Measurements from ENCODE around the gene EDAR.

The EDAR gene

DNA sequence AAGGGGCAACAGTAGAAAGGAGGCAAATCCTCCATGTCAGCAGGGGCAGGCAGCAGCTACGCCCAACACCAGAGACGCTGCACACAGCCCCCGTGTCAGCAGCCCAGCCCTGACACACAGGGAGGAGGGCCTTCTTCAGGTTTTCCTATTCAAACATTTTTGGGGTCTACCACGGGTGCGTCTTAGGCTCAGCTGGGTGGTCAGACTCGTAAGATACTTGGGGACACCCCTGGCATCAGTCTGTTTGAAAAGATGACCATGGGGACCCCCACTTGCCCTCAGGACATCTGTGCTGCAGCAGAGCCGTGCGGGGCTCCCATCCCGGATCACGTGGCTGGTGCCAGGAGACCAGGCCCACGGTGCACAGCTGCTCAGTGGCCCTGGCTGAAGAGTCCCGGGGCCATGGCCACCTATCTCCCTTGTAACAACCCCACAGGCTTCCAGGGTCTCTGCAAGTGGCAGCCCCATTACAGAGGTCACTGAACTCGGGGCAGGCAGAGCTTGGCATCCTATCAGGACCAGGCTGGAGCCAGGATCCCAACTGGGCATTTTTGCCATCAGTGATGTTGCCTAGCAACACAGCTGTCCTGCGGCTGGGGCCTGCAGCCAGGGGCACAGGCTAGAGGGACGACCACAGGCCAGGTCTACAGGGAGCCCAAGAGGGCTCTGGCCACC lies 82.5 kb downstream of the EDAR start:
- CTCF ChIA-PET, result no interaction called here

DNA sequence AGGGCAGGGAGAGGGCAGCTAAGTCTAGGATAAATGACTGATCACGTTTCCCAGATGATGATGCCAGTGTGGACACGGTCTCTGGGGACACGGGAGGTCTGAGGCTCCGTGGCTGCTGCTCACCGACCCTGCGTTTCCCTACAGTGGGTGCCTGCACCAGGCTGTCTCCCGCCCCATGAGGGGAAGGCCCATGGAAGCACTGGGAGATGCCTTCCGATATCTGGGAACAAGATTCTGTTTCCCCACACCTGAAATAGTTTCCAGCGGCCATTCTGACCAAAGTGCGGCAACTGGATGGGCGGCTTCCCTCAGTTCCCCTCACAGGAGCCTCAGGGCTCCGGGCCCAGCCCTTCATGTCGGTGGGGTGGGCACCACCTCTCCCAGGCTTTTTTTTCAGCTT lies 83.1 kb downstream of the EDAR start:
- ChIA-PET POLR2A (no interaction called here), CTCF (no interaction called here)
- DNase-seq (ENCODE audit: extremely low spot score), result no peak
- TF ChIP-seq ELF4 (IDR thresholded peaks at IDR 0.05) (no peak), LEF1 (IDR thresholded peaks at IDR 0.05; ENCODE audit: borderline replicate concordance) (no peak), BHLHE40 (IDR thresholded peaks at IDR 0.05; ENCODE audit: borderline replicate concordance) (no peak)
- TF ChIP-seq, protein P1, sequence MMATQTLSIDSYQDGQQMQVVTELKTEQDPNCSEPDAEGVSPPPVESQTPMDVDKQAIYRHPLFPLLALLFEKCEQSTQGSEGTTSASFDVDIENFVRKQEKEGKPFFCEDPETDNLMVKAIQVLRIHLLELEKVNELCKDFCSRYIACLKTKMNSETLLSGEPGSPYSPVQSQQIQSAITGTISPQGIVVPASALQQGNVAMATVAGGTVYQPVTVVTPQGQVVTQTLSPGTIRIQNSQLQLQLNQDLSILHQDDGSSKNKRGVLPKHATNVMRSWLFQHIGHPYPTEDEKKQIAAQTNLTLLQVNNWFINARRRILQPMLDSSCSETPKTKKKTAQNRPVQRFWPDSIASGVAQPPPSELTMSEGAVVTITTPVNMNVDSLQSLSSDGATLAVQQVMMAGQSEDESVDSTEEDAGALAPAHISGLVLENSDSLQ (IDR thresholded peaks at IDR 0.05), result no peak

More for the DNA sequence above, 82.5 kb downstream of the EDAR start:
- DNase-seq (ENCODE audit: extremely low spot score), result no peak
- POLR2A ChIA-PET, result no interaction called here
- TF ChIP-seq L3MBTL2 (conservative IDR thresholded peaks at IDR 0.05) (no peak), ELF4 (IDR thresholded peaks at IDR 0.05) (no peak), LEF1 (IDR thresholded peaks at IDR 0.05; ENCODE audit: borderline replicate concordance) (no peak), FOXM1 (IDR thresholded peaks at IDR 0.05; ENCODE audit: borderline replicate concordance) (no peak), CTBP1 (IDR thresholded peaks at IDR 0.05; ENCODE audit: borderline replicate concordance) (no peak), SUZ12 (IDR thresholded peaks at IDR 0.05) (no peak), BHLHE40 (IDR thresholded peaks at IDR 0.05; ENCODE audit: borderline replicate concordance) (no peak), TARDBP (IDR thresholded peaks at IDR 0.05) (no peak), ARNT (IDR thresholded peaks at IDR 0.05) (no peak), HDGF (IDR thresholded peaks at IDR 0.05; ENCODE audit: borderline replicate concordance) (no peak), ZNF384 (IDR thresholded peaks at IDR 0.05) (no peak), NFRKB (IDR thresholded peaks at IDR 0.05) (no peak), FOXK2 (IDR thresholded peaks at IDR 0.05) (no peak), SP1 (IDR thresholded peaks at IDR 0.05) (no peak), FOXA1 (IDR thresholded peaks at IDR 0.05) (no peak)
- TF ChIP-seq, protein P1 (IDR thresholded peaks at IDR 0.05), result no peak

DNA sequence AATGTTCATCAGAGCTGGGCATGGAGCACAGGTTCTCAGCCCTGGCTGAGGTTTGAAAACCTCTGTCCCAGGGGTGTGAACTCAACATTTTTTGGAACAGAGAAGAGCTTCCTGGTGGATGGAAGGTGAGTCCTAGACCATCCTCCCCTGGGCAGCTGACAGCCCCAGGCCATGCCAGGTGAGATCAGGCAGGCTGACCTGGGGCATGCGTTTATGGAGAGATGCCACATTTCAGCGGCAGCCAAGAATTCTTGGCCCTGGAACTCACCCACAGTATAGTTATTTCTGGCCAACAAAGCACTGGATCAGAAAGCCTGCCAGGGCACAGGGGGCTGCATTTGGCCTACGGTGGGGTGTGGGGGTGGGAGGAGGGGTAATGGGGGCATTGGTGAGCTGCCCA lies 83.8 kb downstream of the EDAR start:
- DNase-seq (ENCODE audit: extremely low spot score), result no peak
- no peak for TF ChIP-seq ARNT (IDR thresholded peaks at IDR 0.05)
- CTCF ChIA-PET, result no interaction called here
- POLR2A ChIA-PET, result no interaction called here

DNA sequence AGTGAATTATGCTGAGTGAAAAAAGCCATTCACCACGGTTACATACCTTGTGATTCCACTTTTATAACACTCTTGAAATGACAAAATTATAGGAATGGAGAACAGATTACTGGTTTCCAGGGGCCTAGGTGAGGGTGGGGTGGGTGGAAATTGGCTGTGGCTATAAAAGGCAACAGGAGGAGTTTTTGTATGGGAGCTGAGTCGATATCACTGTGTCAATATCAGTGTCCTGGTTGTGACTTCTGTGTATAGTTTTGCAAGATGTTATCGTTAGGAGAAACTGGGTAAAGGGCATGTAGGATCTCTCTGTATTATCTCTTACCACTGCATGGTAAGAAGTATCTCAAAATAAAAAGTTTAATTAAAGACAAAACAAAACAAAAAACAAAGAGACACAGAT lies 84.3 kb downstream of the EDAR start:
- TF ChIP-seq NFRKB (IDR thresholded peaks at IDR 0.05), result no peak
- no peak for TF ChIP-seq ZNF384 (IDR thresholded peaks at IDR 0.05)
- no peak for TF ChIP-seq FOXK2 (IDR thresholded peaks at IDR 0.05)
- no peak for TF ChIP-seq SUZ12 (IDR thresholded peaks at IDR 0.05)
- no peak for TF ChIP-seq HDGF (IDR thresholded peaks at IDR 0.05; ENCODE audit: borderline replicate concordance)
- TF ChIP-seq ARNT (IDR thresholded peaks at IDR 0.05), result no peak
- no peak for TF ChIP-seq TARDBP (IDR thresholded peaks at IDR 0.05)
- no peak for TF ChIP-seq LEF1 (IDR thresholded peaks at IDR 0.05; ENCODE audit: borderline replicate concordance)
- TF ChIP-seq CTBP1 (IDR thresholded peaks at IDR 0.05; ENCODE audit: borderline replicate concordance), result no peak
- TF ChIP-seq ELF4 (IDR thresholded peaks at IDR 0.05), result no peak
- no peak for TF ChIP-seq SP1 (IDR thresholded peaks at IDR 0.05)
- TF ChIP-seq FOXA1 (IDR thresholded peaks at IDR 0.05), result no peak
- TF ChIP-seq BHLHE40 (IDR thresholded peaks at IDR 0.05; ENCODE audit: borderline replicate concordance), result no peak
- TF ChIP-seq FOXM1 (IDR thresholded peaks at IDR 0.05; ENCODE audit: borderline replicate concordance), result no peak
- TF ChIP-seq, protein P1 (IDR thresholded peaks at IDR 0.05), result no peak
- no peak for TF ChIP-seq L3MBTL2 (conservative IDR thresholded peaks at IDR 0.05)
- ChIA-PET CTCF (no interaction called here), POLR2A (no interaction called here)
- DNase-seq (ENCODE audit: extremely low spot score), result no peak

DNA sequence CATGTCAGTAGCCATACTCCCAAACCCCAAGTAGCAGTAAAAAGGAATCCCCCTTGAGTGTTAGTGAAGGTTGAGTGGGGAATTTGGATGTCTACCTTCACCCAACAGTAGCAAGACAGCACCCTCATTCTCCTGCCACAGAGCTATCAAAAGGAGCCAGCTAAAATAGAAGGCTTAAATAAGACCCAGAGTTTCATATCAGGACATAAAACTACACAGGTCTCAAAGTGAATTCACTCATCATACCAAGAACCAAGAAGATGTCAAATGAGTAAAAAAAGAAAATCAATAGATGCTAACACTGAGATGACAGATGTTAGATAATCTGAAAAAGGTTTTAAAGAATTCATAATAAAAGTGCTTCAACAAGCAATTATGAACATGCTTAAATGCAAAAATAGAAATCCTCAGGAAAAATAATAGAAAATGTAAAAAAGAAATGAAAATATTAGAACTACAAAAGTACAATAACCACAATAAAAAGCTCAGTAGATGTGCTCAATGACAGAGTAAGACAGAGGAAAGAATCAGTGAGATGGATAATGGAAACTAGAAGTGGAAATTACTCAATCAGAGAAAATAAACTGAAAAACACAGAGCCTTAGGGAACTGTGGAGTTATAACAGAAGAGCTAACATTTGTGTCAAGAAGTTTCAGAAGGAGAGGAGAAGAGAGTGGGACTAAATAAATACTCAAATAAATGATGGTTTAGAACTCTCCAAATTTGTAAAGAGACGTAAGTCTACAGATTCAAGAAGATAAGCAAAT lies 90.5 kb downstream of the EDAR start:
- TF ChIP-seq HDGF (IDR thresholded peaks at IDR 0.05; ENCODE audit: borderline replicate concordance) (no peak), L3MBTL2 (conservative IDR thresholded peaks at IDR 0.05) (no peak), SUZ12 (IDR thresholded peaks at IDR 0.05) (no peak), CTBP1 (IDR thresholded peaks at IDR 0.05; ENCODE audit: borderline replicate concordance) (no peak), SP1 (IDR thresholded peaks at IDR 0.05) (no peak), ARNT (IDR thresholded peaks at IDR 0.05) (no peak), TARDBP (IDR thresholded peaks at IDR 0.05) (no peak), FOXM1 (IDR thresholded peaks at IDR 0.05; ENCODE audit: borderline replicate concordance) (no peak), LEF1 (IDR thresholded peaks at IDR 0.05; ENCODE audit: borderline replicate concordance) (no peak), BHLHE40 (IDR thresholded peaks at IDR 0.05; ENCODE audit: borderline replicate concordance) (no peak), ELF4 (IDR thresholded peaks at IDR 0.05) (no peak), FOXK2 (IDR thresholded peaks at IDR 0.05) (no peak), ZNF384 (IDR thresholded peaks at IDR 0.05) (no peak), FOXA1 (IDR thresholded peaks at IDR 0.05) (no peak), NFRKB (IDR thresholded peaks at IDR 0.05) (no peak)
- TF ChIP-seq, protein P1 (IDR thresholded peaks at IDR 0.05), result no peak
- CTCF ChIA-PET, result no interaction called here
- POLR2A ChIA-PET, result no interaction called here
- DNase-seq (ENCODE audit: extremely low spot score), result no peak
